ENCODE data around the gene CD82.

The CD82 gene

DNA sequence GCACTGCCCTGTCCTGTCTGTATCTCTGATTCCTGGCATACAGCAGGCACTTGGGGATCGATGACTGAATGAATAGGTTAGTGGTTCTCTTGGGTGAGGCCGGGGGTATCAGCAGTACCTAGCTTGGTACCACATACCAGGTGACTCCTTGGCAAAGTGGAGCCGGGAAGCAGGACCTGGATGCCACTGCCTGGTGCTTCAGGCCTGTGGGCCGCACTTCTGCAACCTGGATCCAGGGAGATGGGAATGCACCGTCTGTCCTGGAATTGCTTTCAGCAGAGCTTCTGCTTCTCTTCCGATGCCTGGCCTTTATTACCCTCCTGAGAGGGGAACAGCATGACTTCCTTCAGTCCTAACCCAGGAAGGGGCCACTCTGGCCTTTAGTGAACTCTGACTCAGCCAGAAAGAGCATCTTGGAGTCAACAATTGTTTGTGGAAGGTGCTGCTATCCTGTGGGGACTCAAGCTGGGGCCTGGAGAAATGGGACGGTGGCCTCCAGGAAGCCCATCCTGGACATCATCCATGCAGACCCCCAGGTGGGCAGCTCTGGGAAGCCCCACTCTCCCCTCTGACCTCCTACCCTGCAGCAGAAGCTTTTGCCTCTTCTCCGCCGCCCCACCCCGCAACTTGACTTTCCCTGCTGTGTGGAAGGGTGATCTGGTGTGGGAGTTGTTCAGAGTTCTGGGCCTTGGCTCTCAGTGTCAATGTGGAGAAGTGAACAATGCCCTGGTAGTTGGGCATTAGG is 5.1 kb downstream of the CD82 start:
- TF ChIP-seq, protein P1, sequence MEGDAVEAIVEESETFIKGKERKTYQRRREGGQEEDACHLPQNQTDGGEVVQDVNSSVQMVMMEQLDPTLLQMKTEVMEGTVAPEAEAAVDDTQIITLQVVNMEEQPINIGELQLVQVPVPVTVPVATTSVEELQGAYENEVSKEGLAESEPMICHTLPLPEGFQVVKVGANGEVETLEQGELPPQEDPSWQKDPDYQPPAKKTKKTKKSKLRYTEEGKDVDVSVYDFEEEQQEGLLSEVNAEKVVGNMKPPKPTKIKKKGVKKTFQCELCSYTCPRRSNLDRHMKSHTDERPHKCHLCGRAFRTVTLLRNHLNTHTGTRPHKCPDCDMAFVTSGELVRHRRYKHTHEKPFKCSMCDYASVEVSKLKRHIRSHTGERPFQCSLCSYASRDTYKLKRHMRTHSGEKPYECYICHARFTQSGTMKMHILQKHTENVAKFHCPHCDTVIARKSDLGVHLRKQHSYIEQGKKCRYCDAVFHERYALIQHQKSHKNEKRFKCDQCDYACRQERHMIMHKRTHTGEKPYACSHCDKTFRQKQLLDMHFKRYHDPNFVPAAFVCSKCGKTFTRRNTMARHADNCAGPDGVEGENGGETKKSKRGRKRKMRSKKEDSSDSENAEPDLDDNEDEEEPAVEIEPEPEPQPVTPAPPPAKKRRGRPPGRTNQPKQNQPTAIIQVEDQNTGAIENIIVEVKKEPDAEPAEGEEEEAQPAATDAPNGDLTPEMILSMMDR (IDR thresholded peaks at IDR 0.05) = no peak
- TF ChIP-seq ZFX (IDR thresholded peaks at IDR 0.05; ENCODE audit: borderline replicate concordance) = no peak
- no peak overlapping the region for H3K27ac ChIP-seq

DNA sequence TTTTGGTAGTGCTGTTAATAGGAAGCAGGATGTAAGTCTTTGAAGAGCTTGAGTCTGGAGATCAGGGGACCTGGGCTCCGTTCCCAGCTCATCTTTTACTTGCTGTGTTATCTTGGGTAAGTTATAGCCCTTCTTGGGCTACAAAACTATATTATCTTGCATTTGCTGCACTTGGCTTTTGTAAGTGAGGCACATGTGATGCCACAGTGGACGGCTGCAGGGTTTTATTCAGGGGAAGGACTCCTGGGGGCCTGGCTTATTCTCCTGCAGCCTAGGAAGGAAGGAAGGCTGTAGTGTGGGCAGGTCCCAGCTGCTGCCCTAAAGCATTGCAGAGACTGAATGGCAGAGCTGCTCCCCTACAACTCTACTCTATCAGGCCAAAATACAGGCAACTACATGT is 6.4 kb downstream of the CD82 start:
- no peak overlapping the region for H3K27ac ChIP-seq
- TF ChIP-seq, protein P1 (IDR thresholded peaks at IDR 0.05) = no peak
- TF ChIP-seq ZFX (IDR thresholded peaks at IDR 0.05; ENCODE audit: borderline replicate concordance) = no peak

DNA sequence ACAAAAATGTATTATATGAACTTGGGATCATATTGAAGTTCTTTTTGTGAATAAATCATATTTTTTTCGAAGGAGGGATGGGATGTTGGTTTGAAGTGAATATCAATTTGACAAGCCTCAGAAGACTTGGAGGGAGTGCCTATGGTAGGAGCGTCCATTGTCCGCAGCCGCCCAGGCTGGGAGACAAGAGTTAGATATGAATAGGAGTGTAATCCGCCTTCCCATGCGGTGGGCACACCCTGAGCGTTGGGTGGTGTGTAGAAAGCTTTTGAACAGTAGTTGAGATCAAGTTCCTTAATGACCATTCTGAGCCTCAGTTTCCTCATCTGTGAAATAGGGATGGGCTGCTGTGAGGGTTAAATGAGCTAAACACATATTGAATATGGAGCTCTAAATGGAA is 7.0 kb downstream of the CD82 start:
- H3K27ac ChIP-seq = no peak overlapping the region; the same call in 1 of the 2 replicates
- TF ChIP-seq, protein P1 (IDR thresholded peaks at IDR 0.05) = no peak
- no peak for TF ChIP-seq ZFX (IDR thresholded peaks at IDR 0.05; ENCODE audit: borderline replicate concordance)

DNA sequence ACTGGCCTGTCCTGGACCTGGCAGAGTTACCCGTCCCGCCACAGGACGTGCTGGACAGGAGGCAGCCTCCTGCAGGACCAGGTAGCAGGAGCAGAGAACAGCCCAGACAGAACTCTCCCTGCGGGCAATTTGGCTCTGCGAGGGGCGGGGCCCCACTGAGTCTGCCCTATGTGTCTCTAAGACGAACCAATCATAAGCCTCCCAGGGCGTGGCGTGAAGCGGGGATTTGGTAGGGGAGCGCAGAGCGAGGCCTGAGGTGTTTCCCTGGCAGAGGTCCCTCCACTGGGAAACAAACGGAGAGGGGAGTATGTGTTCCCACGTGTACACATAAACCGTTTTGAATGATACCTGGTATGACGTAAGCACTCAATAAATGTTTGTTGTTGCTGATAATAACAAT is 7.4 kb downstream of the CD82 start:
- TF ChIP-seq, protein P1 (IDR thresholded peaks at IDR 0.05) = no peak
- no peak for TF ChIP-seq ZFX (IDR thresholded peaks at IDR 0.05; ENCODE audit: borderline replicate concordance)
- H3K27ac ChIP-seq = no peak overlapping the region; the same call in 1 of the 2 replicates

DNA sequence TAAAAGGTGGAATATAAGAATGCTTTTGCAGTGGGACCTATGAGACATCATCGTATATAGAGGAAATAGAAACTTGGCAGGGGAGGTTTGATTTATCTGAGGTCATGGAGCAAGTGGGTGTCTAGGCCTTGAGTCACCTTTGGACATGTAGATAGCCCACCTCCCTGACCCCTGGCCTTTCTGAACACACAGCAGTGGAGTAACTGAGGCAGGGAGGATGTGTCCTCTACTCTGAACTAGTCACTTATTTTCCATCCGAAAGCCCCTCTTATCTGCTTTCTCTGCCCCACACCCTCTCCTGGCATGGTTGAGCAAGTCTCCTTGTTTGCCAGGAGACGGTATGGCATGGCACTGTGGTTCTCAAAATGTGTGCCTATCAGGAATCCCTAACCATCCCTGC is 7.9 kb downstream of the CD82 start:
- TF ChIP-seq, protein P1 (IDR thresholded peaks at IDR 0.05) = no peak
- TF ChIP-seq ZFX (IDR thresholded peaks at IDR 0.05; ENCODE audit: borderline replicate concordance) = no peak
- no peak overlapping the region; the same call in 1 of the 2 replicates for H3K27ac ChIP-seq

DNA sequence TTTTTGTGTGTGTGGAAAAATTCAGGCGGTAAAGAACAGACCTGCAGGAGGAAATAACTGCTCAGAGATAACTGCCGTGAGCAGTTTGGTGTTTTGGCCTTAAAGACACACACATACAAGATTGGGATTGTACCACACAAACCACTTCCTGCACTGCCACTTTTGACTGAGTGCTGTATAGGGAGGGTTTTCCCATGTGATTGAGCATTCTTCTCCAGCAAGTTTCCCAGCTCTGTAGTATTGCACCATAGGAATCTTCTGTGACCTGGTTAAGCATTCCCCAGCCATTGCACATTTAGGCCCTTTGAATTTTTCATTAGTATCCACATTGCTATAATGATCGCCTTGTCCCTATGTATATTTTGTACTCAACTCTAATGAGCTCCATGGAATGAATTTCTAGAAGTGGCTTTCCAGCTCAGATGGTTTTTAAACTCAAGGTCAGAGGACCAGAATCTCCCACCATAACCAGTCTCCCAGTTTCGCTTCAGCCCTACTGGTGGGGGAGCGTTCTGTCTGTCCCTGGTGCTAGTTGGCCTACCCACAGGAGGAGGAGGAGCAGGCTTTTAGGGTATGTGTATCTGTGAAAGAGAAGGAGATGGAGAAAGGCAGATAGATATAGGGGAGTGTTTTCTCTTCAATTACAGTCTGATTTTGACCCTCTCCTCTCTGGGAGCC is 9.3 kb downstream of the CD82 start:
- no peak overlapping the region for H3K27ac ChIP-seq
- TF ChIP-seq, protein P1 (IDR thresholded peaks at IDR 0.05) = no peak
- no peak for TF ChIP-seq ZFX (IDR thresholded peaks at IDR 0.05; ENCODE audit: borderline replicate concordance)

DNA sequence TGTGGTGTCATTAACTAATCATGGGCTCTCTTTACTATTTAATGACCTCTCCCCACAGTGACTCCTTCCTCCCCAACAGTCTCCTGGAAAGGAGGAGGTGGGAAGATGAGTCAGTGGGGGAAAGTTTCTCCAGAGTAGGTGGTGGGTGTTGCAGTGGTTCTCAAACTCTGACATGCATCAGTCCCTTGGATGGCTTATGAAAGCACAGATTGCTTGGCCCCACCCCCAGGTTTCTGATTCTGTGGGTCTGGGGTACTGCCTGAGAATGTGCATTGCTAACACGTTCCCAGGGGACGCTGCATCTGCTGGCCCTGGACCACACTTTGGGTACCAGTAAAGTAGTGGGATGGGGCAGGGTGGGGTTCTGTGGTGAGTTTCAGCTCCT is 9.8 kb downstream of the CD82 start:
- no peak overlapping the region for H3K27ac ChIP-seq

More for the DNA sequence above, 9.8 kb downstream of the CD82 start:
- no peak for TF ChIP-seq ZFX (IDR thresholded peaks at IDR 0.05; ENCODE audit: borderline replicate concordance)
- TF ChIP-seq, protein P1 (IDR thresholded peaks at IDR 0.05) = no peak
